Measurements from ENCODE around the gene NAPEPLD.

DNA sequence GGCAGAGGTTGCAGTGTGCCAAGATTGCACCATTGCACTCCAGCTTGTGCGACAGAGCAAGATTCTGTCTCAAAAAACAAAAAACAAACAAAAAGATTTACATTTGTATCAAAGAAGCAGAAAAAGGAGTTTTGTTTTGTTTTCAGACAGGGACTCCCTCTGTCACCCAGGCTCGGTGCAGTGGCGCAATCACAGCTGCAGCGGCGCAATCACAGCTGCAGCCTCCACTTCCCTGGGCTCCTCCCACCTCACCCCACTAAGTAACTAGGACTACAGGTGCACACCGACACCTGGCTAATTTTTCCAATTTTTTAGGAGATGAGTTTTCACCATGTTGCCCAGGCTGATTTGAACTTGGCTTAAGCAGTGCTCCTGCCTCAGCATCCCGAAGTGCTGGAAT lies 72.1 kb downstream of the NAPEPLD start:
- TF ChIP-seq, protein P1, sequence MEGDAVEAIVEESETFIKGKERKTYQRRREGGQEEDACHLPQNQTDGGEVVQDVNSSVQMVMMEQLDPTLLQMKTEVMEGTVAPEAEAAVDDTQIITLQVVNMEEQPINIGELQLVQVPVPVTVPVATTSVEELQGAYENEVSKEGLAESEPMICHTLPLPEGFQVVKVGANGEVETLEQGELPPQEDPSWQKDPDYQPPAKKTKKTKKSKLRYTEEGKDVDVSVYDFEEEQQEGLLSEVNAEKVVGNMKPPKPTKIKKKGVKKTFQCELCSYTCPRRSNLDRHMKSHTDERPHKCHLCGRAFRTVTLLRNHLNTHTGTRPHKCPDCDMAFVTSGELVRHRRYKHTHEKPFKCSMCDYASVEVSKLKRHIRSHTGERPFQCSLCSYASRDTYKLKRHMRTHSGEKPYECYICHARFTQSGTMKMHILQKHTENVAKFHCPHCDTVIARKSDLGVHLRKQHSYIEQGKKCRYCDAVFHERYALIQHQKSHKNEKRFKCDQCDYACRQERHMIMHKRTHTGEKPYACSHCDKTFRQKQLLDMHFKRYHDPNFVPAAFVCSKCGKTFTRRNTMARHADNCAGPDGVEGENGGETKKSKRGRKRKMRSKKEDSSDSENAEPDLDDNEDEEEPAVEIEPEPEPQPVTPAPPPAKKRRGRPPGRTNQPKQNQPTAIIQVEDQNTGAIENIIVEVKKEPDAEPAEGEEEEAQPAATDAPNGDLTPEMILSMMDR (conservative IDR thresholded peaks at IDR 0.05): no peak
- no peak for TF ChIP-seq EZH2 (IDR thresholded peaks at IDR 0.05; ENCODE audit: low read depth)

Measured in PC-9 (cell line).